GM18499 (cell line): ENCODE results near the gene CBX2.

Experiments used
- ATAC-seq: cut with Tn5 transposase; IDR thresholded peaks from one replicate; pipeline ENCODE4 v1.9.1; 2021; ENCODE audit warnings: moderate number of reproducible peaks; ENCODE audit not compliant: insufficient read depth, unreplicated experiment

Gene CBX2

DNA sequence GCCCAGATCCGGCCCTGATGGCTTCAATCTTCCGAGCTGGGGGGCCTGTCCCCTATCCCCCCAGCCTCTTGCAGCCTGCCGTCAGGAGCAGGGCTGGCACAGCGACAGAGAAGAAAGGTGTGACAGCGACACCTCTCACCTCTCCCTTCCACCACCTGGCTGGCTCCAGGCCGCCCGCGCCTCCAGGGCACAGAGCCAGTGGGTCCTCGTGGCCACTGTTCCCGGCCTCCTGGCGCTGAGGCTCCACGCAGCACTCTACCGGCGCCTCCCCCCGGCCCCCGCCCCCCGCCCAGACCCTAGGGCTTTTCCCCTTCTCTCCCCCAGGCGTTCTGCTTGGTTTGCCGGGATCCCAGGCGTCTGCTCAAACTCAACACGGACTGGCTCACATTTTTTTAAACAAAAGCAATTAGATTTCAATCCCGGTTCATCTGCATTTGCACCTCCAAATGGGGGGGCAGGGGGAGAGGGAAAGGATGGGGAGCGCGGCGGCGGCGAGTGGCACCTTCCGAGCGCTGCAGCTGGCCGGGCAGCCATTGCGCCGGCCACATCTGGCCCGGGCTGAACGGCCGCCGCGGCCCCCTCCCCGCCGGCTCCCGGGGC, 31.7 kb downstream of the CBX2 start:
- ATAC-seq, result no peak

DNA sequence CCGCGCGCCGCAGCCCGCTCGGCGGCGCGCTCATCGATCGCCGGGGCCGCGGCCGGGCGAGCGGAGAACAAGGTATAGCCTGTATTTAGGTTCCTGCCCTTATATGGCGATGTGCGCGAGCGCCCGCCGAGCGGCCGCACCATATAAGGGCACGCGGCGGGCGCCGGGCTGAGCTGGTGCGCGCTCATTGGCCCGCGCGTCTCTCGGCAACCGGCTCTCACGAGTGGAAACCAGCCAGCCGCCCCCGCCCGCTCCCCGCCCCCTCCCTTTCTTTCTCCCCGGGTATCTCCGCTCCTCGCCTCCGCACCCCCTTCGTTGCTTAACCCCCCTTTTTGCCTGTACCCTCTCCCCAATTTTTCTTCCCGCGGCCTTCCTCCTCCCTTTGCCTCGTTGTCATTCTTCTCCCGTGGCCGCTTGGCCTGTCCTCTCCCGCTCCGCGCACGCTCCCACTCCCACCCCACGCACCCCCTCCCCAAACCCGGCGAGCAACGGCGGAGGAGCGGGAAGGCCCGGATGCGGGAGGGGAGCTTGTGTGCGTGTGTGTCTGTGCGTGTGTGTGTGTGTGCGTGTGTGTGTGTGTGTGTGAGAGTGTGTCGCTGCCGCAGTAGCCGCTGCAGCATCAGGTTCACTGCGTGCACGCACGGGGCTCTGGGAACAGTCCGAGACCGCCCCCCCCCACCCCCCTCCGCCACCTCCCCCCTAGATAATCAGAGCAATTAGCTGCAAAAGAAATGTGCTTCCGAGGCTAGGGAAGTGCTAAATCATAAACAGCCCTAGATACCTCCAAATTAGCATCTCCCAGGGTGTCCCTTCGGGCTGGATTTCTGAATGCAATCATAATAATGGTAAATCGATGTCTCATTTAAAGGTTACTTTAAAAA, 32.4 kb downstream of the CBX2 start:
- ATAC-seq, result no peak

DNA sequence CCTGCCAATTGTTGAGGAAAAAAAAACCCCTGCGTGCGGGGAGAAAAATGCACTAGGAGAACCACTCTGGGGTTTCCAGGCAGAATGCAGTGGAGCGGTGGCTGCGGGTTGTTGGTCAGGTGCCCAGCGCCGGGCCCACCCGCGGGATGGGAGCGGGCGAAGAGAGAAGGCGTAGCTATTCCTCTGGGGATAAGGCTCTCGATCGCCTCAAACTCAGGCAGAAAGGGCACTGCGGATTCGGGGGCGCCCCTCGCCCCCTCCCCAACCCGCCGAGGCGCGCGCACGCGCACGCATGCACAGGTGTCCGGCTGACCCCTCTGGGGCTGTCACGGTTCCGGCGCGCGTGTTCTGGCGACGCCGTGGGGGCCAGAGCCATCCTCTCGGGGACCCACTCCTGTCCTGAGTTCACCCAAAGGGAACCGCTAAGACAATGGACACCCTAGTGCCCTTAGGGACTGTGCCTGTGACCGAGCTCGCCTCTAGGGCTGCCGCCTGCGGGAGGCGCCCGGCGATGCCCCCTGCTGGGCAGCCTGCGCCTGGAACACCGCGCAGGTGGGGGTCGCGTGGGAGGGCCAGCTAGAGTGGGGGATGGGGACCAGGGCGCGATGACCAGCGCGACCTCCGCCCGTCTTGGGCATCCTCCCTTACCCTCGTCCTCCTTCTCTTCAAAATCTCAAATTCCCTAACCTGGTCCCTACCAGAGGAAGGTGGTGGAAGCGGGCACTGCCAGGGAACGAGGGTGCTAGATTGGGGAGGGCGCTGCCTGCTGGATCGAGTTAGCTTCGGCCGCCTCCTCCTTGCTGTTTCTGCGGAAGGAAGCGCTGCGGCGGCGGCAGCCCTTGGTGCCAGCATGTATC, 33.3 kb downstream of the CBX2 start:
- ATAC-seq, result no peak

DNA sequence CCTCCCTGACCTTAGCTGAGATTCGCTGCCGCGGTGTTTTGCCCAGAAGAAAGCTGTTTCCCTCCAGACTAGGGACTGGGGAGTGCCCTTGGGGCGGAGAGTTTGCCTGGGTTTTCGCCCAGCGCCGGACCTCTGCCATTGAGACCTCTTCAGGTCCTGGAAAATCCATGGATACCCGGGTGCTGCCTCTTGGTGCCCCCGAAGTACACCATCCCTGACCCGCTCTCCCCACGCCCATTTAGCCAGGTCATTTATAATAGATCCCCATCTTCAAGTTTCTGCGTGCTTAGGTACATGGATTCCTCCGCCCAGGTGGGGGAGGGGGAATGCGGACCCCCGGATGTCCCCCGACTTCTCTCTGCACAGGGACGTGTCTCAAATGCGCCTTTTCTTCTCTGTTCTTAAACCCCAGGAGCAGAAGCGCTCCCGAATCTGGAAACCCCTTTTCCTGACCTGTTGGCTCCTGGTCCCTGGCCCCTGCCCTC, 34.0 kb downstream of the CBX2 start:
- ATAC-seq, result no peak

DNA sequence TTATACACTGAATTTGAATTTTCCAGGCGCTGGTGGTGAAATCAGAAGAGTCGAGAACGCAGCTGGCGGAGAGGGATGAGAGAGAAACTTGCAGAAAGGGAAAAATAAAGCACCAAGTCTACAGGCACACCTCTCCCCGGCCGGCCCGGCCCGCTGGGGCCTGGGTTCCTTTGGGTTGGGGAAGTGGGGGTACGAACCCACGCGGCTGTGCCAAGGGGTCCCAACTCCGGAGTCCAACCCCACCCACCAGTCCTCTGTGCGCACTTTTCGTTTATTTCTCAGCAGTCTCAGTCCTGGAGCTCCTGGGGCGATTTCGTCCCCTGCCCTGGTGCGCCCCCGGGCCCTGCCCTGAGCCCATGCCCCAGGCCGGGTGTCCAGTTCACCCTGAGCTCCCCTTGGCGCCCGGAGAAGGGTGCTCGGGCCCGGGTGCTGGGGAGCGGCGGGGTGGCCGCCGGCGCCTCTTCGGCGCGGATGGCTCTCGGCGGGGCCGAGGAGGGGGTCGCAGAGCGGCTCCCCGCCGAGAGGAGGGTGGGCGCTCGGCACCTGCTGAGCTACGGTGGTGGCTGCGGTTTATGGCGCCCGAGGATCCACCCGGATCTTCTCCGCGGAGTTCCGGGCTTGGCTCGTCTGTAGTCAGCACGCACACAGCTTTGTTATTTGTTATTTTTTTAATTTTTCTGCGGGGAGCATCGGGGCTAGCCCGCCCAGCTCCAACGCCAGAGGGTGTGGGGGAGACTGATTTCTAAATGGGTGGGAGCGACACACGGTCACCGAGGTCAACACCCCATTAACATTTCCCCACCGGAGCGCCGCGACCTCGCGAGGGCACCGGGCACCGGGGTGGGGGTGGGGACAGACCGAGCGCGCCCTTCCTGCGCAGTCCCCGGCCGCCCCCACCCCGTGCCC, 34.7 kb downstream of the CBX2 start:
- ATAC-seq, result no peak

DNA sequence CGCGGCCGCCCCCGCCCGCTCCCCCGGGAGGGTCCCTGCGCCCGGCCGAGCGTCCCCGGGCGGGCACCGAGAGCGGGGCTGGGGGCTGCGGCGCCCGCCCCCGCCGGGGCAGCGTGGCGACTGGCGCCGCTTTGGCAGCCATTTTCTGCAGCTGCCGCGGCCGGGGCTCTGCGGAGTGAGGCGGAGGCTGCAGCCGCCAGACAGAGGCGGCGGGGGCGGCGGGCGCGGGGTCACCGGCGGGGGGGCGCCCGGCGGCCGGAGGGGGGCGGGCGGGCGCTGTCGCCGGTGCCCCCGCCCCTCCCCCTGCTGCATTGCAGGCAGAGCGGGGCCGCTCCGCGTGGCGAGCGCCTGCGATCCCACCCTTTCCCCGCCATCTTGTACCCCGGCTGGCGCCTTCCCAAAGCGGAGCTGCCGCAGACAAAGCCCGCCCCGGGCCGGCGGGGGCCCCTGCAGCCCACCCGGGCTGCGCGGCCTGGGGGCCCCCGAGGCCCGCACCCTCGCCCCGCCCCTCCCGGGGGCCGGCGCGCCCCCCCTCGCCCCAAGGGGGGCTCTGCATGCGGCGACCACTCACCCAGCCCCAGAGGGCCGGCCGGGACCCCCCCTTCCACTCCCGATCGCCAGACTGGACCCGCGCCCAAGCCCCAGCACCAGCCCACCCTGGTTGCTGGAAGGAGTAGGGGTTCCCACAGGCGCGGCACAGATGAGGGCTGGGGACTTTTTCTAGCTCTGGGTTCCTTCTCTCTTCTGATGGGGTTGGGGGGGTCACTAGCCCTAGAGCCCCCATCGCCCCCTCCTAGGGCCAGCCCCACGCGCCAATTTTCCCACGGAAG, 35.6 kb downstream of the CBX2 start:
- ATAC-seq, result no peak

DNA sequence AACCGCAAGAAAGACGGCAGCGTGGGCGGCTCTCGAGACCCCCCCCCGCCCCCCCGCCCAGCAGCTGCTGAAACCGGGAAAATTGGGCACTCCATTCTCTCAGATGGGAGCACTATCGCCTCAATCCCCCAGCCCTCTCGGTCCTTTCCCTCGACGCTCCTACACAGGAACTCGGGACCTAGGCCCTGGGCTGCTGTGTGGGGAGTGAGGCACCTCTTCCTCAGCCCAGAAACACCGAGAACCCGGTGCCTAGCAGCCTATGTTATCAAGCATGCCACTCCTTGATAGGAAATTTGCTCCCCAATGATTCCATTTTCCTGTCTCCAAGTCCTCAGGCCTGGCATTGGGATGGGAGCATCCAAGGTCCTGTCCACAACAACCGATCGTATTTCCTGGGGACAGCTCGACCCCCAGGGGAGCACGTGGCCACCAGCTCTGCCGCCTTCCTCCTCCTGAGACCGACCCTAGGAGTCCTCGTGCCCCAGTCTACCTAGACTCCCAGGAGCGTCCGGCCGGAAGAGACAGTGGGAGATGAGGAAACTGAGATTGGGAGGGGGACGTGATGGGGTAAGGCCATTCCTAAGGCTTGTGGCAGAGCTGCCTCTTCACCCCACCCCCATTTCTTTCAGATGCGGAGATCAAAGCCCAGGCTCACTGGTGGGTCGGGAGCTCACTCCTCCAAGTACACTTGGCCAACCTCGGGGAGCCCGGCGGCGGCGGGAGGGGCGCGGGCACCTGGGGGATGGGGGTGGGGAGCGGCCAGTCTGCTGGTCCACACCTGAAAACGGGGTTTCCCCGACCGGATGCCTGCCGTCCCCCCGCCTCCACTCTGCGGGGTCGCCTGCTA, 36.4 kb downstream of the CBX2 start:
- ATAC-seq, result no peak

DNA sequence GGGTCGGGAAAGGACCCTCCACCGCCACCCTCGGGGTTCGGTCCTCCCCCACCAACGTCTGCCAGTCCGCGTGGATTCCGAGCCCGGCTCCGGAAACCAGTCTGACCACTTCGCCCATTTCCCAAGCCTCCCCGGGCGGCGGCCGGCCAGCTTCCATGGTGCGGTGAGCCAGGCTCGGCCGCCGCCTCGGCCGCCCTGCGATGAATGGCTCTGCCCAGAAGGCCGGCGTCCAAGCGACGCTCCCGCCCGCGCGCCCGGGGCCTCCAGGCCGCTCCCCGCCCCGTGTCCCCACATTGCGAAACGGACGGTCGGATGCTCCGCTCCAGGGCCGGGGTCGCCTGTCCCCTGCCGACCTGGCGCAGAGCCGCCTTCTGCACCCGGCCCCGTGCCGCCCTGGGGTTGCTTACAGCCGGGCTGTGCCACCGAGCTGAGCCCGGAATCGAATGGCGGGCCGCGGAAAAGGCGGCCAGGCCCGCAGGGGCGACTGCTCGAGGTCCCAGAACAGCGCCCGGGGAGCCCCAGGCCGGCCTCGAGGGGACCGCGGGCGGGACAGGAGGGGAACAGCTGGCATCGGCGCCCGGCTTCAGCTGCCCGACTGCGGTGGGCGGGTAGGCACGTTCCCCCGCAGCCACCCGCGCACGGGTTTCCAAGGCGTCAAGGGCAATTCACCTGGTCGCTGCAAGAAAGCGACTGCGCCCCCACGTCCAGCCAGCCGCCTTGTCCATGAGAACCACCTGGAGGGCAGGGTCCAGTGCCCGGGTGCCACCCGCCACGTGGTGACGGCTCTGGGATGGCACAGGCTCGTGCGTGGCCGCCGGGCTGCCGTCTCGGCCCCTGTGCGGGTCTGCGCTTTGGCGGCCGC, 37.3 kb downstream of the CBX2 start:
- no peak for ATAC-seq

DNA sequence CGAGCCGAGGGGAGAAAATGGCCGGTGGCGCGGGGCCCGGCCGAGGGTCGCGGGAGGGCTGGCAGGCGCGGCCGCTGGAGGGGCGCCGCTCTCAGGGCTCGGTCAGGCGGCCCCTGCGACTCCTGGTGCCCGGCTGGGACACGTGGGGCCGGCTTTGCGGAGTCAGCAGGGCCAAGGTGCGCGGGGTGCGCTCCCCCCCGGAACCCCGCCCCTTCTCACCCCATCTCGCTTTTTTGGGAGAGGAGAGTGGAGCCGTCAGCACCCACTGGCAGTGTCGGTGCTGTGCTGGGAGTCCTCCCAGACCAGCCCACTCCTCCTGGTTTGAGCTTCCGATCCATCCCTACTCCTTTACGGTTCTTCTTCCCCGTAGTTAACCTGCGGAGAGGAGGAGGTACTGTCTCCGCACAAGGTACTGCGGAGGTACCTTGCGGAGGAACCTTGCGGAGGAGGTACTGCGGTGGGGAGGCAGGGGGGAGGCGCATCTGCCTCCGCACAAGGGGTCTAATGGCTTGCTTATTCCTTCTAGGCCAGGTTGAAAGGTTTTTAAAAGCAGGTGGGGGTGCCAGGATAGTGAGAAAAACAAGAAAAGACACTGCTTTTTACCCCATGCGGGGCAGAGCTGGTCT, 38.0 kb downstream of the CBX2 start:
- ATAC-seq, result no peak

DNA sequence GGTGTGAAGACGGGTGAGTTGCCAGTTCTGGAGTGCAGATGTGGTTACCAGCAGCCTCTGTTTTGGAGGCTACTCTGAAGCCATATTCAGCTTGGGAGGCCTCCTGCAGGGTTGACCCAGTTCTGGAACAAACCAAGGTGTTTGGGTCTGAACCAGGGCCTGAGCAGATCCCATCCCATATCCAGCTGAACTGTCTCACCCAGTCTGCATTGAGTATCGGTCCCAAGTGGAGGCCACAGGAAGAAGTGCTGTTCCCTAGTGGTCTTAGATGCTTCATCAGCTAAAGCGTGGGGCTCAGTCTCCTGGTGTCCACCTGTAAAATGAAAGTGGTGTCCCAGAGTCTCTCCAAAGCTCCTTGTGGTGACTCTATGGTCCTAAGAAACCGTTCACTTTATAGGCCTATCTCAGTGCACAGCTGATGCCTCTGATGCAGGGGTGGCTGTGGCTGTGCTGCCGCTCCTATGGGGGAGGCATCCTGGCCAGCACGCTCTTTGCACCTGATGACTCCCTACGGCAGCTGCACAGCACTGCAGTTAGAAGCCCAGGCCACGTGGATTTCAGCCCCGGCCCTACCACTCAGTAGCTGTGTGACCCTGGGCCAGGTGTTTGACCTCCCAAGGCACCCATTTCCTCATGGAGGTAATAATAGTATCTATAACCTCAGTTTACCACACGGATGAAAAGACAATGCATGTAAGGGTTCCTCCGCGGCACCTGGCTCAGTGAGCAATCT, 40.2 kb downstream of the CBX2 start:
- no peak for ATAC-seq

DNA sequence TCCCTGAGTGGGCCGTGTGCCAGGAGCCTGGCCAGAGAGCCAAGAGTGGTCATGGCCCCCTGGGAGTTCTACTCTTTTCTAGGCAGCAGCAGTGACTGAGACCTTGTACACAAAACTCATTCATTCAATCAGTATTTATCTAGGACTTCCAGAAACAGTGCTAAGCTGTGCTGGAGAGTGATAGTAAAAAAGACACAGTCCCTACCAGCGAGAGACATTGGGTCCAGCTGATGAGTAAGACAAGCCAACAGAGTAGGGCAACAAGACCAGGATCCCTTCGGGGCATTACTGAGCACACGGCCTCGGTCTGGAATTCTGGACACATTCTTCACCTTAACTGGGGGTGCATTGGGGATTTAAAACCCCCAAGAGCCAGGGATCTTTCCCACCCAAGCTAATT, 41.1 kb downstream of the CBX2 start:
- ATAC-seq, result no peak

DNA sequence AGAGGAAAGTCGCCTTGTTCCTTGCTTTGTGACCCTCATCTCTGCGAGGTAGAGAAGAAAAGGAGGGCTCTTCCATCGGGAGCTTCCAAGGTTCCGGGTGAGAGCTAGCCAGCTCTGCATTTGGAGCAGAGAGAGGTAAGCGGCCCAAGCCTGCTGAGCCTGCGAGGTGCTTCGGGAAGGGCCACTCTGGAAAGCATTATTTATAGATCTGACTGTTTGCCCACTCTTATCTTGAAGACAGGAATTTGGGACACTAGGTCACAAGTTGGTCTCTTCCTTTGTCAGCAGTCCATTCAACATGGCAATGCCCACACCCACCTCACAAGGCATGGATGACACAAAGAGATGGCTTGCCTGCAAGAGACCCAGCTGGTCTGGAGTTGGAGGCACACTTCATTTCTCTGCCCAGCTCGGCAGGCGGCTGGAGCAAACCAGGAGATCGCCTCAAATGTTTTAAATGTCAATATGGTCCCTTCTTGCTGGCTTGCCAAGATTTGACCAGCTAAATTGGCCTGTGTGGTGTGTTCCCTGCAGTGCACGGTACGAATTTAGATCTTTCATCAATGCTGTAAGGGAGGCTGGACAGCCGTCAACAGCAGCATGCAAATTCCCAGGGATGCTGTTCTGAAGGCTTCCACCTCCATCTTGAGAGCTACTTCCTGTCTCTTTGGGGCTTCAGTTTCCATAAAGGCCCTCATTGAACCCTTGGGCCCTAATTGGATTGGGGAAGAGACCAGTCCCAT, 41.8 kb downstream of the CBX2 start:
- no peak for ATAC-seq

DNA sequence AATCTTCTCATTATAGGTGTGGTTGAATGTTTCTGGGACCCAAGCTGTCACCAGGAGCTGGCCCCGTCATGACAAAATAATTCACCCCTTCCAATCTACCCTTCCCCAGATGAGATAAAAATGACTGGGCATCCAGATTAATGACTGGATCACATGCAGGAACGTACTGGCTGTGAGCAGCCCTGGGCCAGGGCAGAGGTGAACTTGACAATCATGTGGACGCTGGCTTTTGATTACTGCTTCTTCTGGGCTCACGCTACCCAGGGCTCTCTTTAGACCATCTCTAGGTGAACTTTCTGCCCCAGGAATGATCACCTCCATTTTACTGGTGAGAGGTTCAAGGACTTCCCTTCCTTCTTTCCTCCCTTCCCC, 43.0 kb downstream of the CBX2 start:
- no peak for ATAC-seq

DNA sequence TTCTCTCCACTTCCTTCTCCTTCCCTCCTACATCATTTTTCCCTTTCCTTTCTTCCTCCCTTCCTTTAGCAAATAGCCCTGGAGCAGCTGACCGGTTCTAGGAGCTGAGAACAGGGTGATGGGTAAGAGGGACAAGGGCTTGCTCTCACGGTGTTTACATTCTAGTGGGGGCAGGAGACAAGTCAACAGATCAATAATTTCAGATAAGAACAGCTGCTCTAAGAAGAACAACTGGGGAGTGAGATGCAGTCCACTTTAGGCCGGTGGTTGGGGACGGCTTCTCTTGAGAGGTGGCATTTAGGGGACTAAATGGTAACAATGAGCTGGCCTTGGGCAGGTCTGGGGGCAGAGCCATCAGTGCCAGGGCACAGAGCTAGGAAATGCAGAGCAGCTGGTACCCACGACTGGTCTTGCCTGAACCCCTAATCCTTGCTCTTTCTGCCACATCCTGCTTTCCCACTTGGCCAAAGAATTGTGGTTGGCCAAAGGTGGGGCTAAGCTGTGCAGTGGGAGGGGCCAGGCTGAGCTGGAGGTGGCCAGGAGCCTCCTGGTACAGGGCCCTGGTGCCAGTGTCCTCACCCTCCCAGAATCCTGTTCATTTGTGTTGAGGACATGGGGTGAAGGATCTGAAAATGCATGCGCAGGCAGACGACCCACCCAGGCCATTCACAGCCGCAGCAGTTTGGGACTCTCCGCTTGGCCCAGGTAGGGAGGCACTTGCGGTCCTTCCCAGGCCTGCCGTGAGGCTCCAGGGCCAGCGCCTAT, 43.6 kb downstream of the CBX2 start:
- no peak for ATAC-seq

DNA sequence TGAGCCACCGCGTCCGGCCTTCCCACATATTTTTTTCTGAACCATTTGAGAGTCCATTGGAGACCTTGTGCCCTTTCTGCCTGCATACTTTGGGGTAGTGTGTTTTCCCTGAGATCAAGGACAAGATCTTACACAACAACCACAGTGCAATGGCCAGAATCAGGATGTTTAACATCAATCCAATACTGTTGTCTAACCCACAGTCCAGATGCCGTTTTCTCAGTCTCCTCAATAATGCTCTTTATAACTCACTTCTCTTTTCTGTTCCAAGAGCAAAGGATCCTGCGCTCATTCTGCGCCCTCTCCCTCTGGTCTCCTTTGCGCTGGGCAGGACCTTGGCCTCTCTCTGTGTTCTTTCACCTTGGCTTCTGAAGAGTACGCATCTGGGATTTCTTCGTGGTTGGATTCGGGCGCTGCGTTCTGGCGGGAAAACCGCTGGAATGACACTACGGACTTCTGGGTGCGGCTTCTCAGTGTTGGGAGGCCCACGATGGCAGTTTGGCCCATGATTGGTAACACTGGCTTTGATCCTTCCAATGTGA, 44.7 kb downstream of the CBX2 start:
- ATAC-seq, result no peak
